ENCODE measurements around the gene PLA1A. TPM values are rescaled to one million over a fixed set of nuclear protein-coding genes. Genes with fewer than 3 reads are reported as not detected.

Gene PLA1A
- total and polyA plus RNA-seq, 8 donors = 0.95 to 3.6 (median 1.3) TPM

Other genes with a start within 250 kb of the PLA1A start
- gene TMEM39A, start 134.3 kb upstream of the PLA1A start, total RNA-seq = 10 to 100 TPM; 19.4 to 41.4 (median 34.8) TPM
- 10 to 100 TPM; 12.2 to 15.2 TPM for gene TMEM39A, start 134.3 kb upstream of the PLA1A start, polyA plus RNA-seq
- 10 to 100 TPM in 3 of 6 donors, 1 to 10 TPM in 3; 6.6 to 13.8 (median 10.1) TPM for gene POGLUT1, start 128.9 kb upstream of the PLA1A start, total RNA-seq
- gene POGLUT1, start 128.9 kb upstream of the PLA1A start, polyA plus RNA-seq = 1 to 10 TPM; 5.8 to 7.3 TPM
- gene TIMMDC1, start 99.3 kb upstream of the PLA1A start, total RNA-seq = 10 to 100 TPM; 28.8 to 50.7 (median 38.3) TPM
- gene TIMMDC1, start 99.3 kb upstream of the PLA1A start, polyA plus RNA-seq = 10 to 100 TPM; 28.9 to 48.5 TPM
- under 1 TPM; 0.25 to 0.66 (median 0.37) TPM for gene CD80, start 38.3 kb upstream of the PLA1A start, total RNA-seq
- under 1 TPM in 1 of 2 donors, not detected in 1; 0.14 TPM for gene CD80, start 38.3 kb upstream of the PLA1A start, polyA plus RNA-seq
- 1 to 10 TPM; 4.6 to 9.5 (median 5.9) TPM for gene ADPRH, start 18.4 kb upstream of the PLA1A start, total RNA-seq
- gene ADPRH, start 18.4 kb upstream of the PLA1A start, polyA plus RNA-seq = 1 to 10 TPM; 2.7 to 3.0 TPM
- gene POPDC2, start 62.7 kb downstream of the PLA1A start, total RNA-seq = 1 to 10 TPM in 3 of 6 donors, under 1 TPM in 3; 0.52 to 3.3 (median 1.0) TPM
- 1 to 10 TPM; 4.0 to 6.7 TPM for gene POPDC2, start 62.7 kb downstream of the PLA1A start, polyA plus RNA-seq
- 10 to 100 TPM; 13.6 to 24.6 (median 18.6) TPM for gene COX17, start 79.5 kb downstream of the PLA1A start, total RNA-seq
- gene COX17, start 79.5 kb downstream of the PLA1A start, polyA plus RNA-seq = 100 to 1,000 TPM; 118 to 124 TPM
- 10 to 100 TPM in 4 of 6 donors, 1 to 10 TPM in 2; 8.6 to 20.9 (median 13.3) TPM for gene CFAP91, start 105.1 kb downstream of the PLA1A start, total RNA-seq
- 10 to 100 TPM in 1 of 2 donors, 1 to 10 TPM in 1; 9.2 to 14.9 TPM for gene CFAP91, start 105.1 kb downstream of the PLA1A start, polyA plus RNA-seq
- under 1 TPM; 0.12 to 0.31 (median 0.19) TPM for gene NR1I2, start 184.2 kb downstream of the PLA1A start, total RNA-seq
- under 1 TPM; 0.26 to 0.30 TPM for gene NR1I2, start 184.2 kb downstream of the PLA1A start, polyA plus RNA-seq